ENCODE results near the gene MEIOC.
A peak's percentile ranks its signal among the peaks of the same experiment; 100 is the strongest.
"Not testable (repeated sequence)": the region's sequence is repeated elsewhere in the genome, so short reads cannot be mapped to it uniquely, and the experiment has no call there.

MEIOC gene

DNA sequence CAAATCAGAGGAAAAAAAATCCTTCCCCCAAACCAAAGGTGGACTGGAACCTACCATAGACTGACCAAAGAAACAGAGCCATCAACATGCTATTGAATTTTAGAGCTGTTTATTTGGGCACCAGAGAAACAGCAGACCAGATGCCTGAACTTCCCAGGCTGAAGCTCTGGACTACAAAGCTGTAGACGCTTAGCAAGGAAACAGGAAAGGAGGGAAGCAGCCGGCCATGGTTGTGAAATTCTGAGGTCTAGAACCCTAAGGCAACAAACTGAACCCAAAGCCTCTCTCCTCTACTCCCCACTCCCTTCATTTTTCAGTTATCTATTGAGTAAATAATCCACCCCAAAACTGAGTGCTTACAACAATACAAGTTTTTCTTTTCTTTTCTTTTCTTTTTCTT lies 45.4 kb upstream of the MEIOC start:
- Histone ChIP-seq H3K4me1 (no peaks in the 10 kb centered on the region; the same call in 1 of the 2 replicates), H3K27me3 (no peaks in the 10 kb centered on the region), H3K4me3 (ENCODE audit: low read depth, low read length) (no peak overlapping the region), H3K36me3 (no peaks in the 10 kb centered on the region), H3K9me3 (no peaks in the 10 kb centered on the region)
- TF ChIP-seq CTCF (IDR thresholded peaks at IDR 0.05; ENCODE audit: low read depth, low read length), result no peak
- no peak for DNase-seq

DNA sequence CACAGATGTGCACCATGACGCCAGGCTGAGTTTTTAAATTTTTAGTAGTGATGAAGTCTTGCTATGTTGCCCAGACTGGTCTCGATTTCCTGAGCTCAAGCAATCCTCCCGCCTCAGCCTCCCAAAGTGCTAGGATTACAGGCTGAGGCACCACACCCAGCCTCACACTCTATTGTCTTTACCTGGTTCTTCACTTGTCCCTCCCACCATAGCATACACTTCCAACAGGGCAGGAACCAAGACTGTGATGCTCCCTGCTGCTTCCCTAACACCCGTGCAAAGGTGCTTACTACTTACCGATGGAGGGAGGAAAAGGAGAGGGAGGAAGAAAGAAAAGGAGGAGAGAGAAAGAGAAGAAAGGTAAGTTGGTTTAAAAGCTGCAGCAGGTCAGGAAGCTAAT lies 41.4 kb upstream of the MEIOC start:
- Histone ChIP-seq H3K4me3 (ENCODE audit: low read depth, low read length) (no peak overlapping the region), H3K27me3 (no peaks in the 10 kb centered on the region; the same call in 1 of the 2 replicates), H3K36me3 (no peaks in the 10 kb centered on the region), H3K4me1 (no peaks in the 10 kb centered on the region), H3K9me3 (no peaks in the 10 kb centered on the region)
- no peak for TF ChIP-seq CTCF (IDR thresholded peaks at IDR 0.05; ENCODE audit: low read depth, low read length)
- no peak for DNase-seq

DNA sequence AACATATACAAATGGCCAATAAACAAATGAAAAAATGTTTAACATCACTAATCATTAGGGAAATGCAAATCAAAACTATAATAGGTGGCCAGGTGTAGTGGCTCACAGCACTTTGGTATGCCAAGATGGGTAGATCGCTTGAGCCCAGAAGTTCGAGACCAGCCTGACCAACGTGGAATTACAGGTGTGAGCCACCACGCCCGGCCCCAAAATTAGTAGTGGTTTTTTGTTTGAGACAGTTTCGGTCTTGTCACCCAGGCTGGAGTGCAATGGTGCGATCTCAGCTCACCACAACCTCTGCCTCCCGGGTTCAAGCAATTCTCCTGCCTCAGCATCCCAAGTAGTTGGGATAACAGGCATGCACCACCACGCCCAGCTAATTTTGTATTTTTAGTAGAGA lies 37.6 kb upstream of the MEIOC start:
- H3K27me3 ChIP-seq; DNase-seq; H3K4me3 ChIP-seq (ENCODE audit: low read depth, low read length); H3K9me3 ChIP-seq; H3K4me1 ChIP-seq; H3K36me3 ChIP-seq: not testable (repeated sequence)

DNA sequence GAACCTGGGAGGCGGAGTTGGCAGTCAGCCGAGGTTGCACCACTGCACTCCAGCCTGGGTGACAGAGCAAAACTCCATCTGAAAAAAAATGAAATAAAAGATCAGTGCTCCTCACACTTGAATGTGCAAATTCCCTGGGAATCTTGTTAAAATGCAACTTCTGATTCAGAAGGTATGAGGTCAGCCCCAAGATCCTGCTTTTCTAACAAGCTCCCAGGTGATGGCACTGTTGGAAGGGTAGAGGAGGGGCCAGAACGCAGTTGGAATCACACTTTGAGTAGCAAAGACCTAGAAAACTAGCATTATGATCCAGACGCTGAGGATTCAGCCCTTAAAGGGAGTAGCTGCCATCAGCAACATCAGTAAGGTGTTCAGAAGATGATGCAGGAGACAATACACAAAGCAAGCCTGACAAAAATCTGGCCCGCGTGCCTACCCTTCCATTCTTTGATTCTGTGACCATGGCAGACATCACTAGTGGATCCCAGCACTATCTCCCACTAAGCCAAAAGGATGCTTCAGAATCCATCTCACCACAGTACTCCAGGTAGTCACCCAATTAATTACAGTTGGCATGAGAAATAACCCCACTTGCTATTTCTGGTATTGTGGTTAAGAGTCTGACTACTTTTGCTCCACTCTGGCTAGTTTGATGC lies 33.1 kb upstream of the MEIOC start:
- DNase-seq, result no peak
- Histone ChIP-seq H3K9me3 (no peaks in the 10 kb centered on the region; the same call in 1 of the 2 replicates), H3K4me3 (ENCODE audit: low read depth, low read length) (no peak overlapping the region), H3K27me3 (no peaks in the 10 kb centered on the region), H3K36me3 (no peaks in the 10 kb centered on the region), H3K4me1 (peaks cover 12% of the 10 kb centered on the region)
- TF ChIP-seq CTCF (IDR thresholded peaks at IDR 0.05; ENCODE audit: low read depth, low read length), result peak; percentile 14; the same call in 1 of the 2 replicates

DNA sequence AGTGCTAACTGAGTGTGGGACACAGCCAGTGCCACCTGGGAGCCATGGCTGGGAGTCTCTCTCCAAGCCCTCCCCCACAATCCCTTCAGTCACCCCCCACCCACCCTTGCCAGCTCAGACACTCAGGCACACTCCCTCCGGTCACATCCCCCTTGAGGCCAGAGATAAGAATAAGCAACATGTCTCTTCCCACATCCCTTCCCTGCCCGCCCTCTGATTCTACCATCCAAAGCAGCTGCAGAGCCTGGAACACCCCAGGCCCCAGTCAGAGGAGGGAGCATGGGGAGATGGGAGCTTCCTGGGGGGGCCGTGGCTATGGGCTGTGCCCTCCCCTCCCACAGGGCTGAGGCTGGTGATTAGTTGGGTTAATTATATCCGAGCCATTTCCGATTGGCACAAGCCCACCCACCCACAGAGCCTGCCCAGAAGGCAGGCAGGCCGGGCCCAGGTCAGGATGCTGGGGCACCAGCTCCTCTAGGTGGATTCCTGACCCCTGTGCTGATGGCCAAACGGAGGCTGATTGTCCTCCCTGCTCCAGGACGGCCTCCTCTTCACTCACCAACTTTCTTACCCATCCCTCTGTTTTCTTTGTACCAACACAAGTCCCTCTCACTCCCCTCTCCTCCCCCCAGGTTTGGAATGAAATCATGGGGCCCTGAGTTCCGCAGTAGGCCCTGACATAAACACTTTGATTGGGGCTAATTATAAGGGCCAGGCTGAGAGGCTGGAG lies 28.6 kb upstream of the MEIOC start:
- TF ChIP-seq CTCF (IDR thresholded peaks at IDR 0.05; ENCODE audit: low read depth, low read length), result no peak
- Histone ChIP-seq H3K27me3 (no peaks in the 10 kb centered on the region), H3K36me3 (no peaks in the 10 kb centered on the region), H3K4me3 (ENCODE audit: low read depth, low read length) (no peak overlapping the region), H3K9me3 (no peaks in the 10 kb centered on the region; the same call in 1 of the 2 replicates), H3K4me1 (peaks cover 17% of the 10 kb centered on the region)
- DNase-seq, result no peak

DNA sequence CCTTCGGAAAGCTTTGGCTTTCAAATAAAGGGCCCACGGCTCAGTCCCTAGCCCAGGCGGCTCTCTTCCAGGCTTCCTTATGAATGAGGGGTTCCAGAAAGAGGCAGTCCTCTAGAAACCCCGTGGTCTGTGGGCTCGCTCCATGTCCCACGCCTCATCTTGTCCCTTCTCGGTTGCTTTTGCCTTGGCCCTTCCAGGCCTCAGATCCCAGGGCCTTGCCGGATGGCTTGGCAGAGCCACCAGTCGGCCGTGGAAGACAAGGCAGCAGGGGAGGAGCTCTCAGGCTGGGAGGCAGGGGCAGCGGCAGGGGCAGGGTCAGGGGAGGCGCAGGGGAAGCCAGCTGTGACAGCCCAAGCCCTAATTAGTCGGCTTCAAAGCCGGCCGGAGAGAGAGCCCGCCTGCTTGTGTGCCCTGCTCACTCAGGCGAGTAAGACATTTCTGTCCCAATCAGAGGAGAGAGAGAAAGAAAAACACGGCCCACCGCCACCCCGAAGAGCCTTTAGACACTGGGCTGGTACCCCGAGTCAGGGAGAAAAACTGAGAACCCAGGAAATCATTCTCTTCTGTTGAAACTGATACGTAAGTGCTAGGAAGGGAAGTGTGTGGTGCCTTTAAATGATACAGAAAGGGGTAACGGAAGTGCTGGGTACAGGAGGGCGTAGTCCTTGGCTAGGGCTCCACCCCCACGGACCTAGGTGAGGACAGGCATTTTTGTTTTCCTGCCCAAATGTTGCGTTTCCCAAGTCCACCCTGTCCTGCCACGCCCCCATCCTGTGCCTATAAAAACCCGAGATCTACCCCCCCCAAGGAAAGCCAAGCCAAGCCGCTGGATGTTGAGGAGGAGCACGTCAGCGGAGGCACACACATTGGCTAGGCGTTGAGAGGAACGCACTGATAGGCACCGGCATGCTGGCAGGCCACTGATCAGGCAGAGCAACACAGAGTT lies 27.8 kb upstream of the MEIOC start:
- Histone ChIP-seq H3K9me3 (no peaks in the 10 kb centered on the region), H3K4me1 (peaks cover 17% of the 10 kb centered on the region), H3K27me3 (no peaks in the 10 kb centered on the region), H3K36me3 (no peaks in the 10 kb centered on the region), H3K4me3 (ENCODE audit: low read depth, low read length) (no peak overlapping the region)
- peak; percentile 86 for DNase-seq
- TF ChIP-seq CTCF (IDR thresholded peaks at IDR 0.05; ENCODE audit: low read depth, low read length), result no peak
